ENCODE measurements around the gene ABLIM3.

GRCh38 chr5:149201121-149201637, 59.9 kb downstream of the ABLIM3 start:
- TF ChIP-seq, protein P1, sequence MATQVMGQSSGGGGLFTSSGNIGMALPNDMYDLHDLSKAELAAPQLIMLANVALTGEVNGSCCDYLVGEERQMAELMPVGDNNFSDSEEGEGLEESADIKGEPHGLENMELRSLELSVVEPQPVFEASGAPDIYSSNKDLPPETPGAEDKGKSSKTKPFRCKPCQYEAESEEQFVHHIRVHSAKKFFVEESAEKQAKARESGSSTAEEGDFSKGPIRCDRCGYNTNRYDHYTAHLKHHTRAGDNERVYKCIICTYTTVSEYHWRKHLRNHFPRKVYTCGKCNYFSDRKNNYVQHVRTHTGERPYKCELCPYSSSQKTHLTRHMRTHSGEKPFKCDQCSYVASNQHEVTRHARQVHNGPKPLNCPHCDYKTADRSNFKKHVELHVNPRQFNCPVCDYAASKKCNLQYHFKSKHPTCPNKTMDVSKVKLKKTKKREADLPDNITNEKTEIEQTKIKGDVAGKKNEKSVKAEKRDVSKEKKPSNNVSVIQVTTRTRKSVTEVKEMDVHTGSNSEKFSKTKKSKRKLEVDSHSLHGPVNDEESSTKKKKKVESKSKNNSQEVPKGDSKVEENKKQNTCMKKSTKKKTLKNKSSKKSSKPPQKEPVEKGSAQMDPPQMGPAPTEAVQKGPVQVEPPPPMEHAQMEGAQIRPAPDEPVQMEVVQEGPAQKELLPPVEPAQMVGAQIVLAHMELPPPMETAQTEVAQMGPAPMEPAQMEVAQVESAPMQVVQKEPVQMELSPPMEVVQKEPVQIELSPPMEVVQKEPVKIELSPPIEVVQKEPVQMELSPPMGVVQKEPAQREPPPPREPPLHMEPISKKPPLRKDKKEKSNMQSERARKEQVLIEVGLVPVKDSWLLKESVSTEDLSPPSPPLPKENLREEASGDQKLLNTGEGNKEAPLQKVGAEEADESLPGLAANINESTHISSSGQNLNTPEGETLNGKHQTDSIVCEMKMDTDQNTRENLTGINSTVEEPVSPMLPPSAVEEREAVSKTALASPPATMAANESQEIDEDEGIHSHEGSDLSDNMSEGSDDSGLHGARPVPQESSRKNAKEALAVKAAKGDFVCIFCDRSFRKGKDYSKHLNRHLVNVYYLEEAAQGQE (IDR thresholded peaks at IDR 0.05; ENCODE audit: unreplicated experiment), result no peak
- TF ChIP-seq CTCF (conservative IDR thresholded peaks at IDR 0.05; ENCODE audit: low read depth in 2 of 2) (no peak), EZH2 (IDR thresholded peaks at IDR 0.05; ENCODE audit: low read depth, unreplicated experiment) (no peak), POLR2AphosphoS5 (IDR thresholded peaks at IDR 0.05; ENCODE audit: low read depth) (no peak), EZH2phosphoT487 (IDR thresholded peaks at IDR 0.05; ENCODE audit: unreplicated experiment) (no peak), JUNB (IDR thresholded peaks at IDR 0.05; ENCODE audit: unreplicated experiment) (no peak), ZNF331 (CRISPR knock-in tag; IDR thresholded peaks at IDR 0.05; ENCODE audit: low read depth) (no peak), STAT1 (IDR thresholded peaks at IDR 0.05; ENCODE audit: unreplicated experiment) (no peak), ETS1 (IDR thresholded peaks at IDR 0.05) (no peak), CREB1 (CRISPR knock-in tag; IDR thresholded peaks at IDR 0.05; ENCODE audit: low read depth) (no peak)

All from GM23338 (cell line).